Stimulated activated CD8-positive, alpha-beta memory T cell treated with anti-CD3 and anti-CD28 coated beads, Interleukin-12 subunit alpha, Interleukin-12 subunit beta, amount 100 ng/mL, for 24 hours (primary cell): ENCODE results near the gene EFCAB9.
"Not testable (repeated sequence)": the region's sequence is repeated elsewhere in the genome, so short reads cannot be mapped to it uniquely, and the experiment has no call there.

Experiments
- DNase-seq: peaks from one replicate; pipeline ENCODE4 v3.0.0-alpha.2; 2020; ENCODE audit errors: extremely low read depth

EFCAB9 gene

GRCh38 chr5:172188033-172188892, 5.7 kb upstream of the EFCAB9 start, which contains the start of gene STK10:
Gene STK10, minus strand, starts transcription at chr5:172188224. Its CDS starts 182 bp downstream, at chr5:172188042.
- DNase-seq: peak; percentile 75

GRCh38 chr5:172188893-172189692, 4.9 kb upstream of the EFCAB9 start:
- no peak for DNase-seq

GRCh38 chr5:172189693-172190296, 4.2 kb upstream of the EFCAB9 start:
- no peak for DNase-seq

- DNase-seq: no peak
These were observed 1.2 kb downstream of the EFCAB9 start for GRCh38 chr5:172194985-172195774.

GRCh38 chr5:172197775-172198174, 3.8 kb downstream of the EFCAB9 start:
- DNase-seq: not testable (repeated sequence)

GRCh38 chr5:172199446-172199845, 5.5 kb downstream of the EFCAB9 start:
- DNase-seq: no peak

- DNase-seq: no peak
These were observed 6.5 kb downstream of the EFCAB9 start for GRCh38 chr5:172200476-172200875.

- not testable (repeated sequence) for DNase-seq
These were observed 12.0 kb downstream of the EFCAB9 start for GRCh38 chr5:172205984-172206383.

GRCh38 chr5:172207511-172207910, 13.5 kb downstream of the EFCAB9 start:
- DNase-seq: no peak

- DNase-seq: no peak
These were observed 15.7 kb downstream of the EFCAB9 start for GRCh38 chr5:172209714-172210113.

- no peak for DNase-seq
These were observed 17.7 kb downstream of the EFCAB9 start for GRCh38 chr5:172211676-172212075.

- DNase-seq: no peak
These were observed 19.2 kb downstream of the EFCAB9 start for GRCh38 chr5:172213126-172213525.

GRCh38 chr5:172216345-172216744, 22.4 kb downstream of the EFCAB9 start:
- DNase-seq: no peak

GRCh38 chr5:172219296-172219695, 25.3 kb downstream of the EFCAB9 start:
- DNase-seq: no peak

- DNase-seq: no peak
These were observed 30.2 kb downstream of the EFCAB9 start for GRCh38 chr5:172223901-172224873.

- DNase-seq: no peak
These were observed 31.0 kb downstream of the EFCAB9 start for GRCh38 chr5:172224996-172225395.

- no peak for DNase-seq
These were observed 35.9 kb downstream of the EFCAB9 start for GRCh38 chr5:172229904-172230303.

GRCh38 chr5:172234031-172234430, 40.1 kb downstream of the EFCAB9 start:
- no peak for DNase-seq

GRCh38 chr5:172235132-172235780, 41.3 kb downstream of the EFCAB9 start:
- DNase-seq: no peak
